HepG2 (cell line): ENCODE data around the gene NRBP1. TPM values are rescaled to one million over a fixed set of nuclear protein-coding genes. Genes with fewer than 3 reads are reported as not detected.

Source experiments
- BHLHE40 ChIP-seq: IDR thresholded peaks from 2 replicates; pipeline ENCODE4 v1.6.1; 2011; ENCODE audit warnings: low read length, improper control_type of control experiment
- DNMT1 ChIP-seq: sonication (generic); formaldehyde crosslinking; IDR thresholded peaks from 2 replicates; pipeline ENCODE4 v1.5.1; 2020; ENCODE audit warnings: mild to moderate bottlenecking, missing genetic modification reagents
- ELF1 ChIP-seq: sonication (generic); formaldehyde crosslinking; IDR thresholded peaks from 2 replicates; pipeline ENCODE4 v1.4.0; 2020; ENCODE audit warnings: missing genetic modification reagents
- FOSL1 ChIP-seq: sonication (generic); formaldehyde crosslinking; IDR thresholded peaks from 2 replicates; pipeline ENCODE4 v1.9.0; 2021; ENCODE audit warnings: missing genetic modification reagents, borderline replicate concordance
- FOSL2 ChIP-seq: sonication (generic); formaldehyde crosslinking; IDR thresholded peaks from 2 replicates; pipeline ENCODE4 v1.4.0; 2020; ENCODE audit warnings: missing genetic modification reagents
- GRHL1 ChIP-seq: sonication (generic); formaldehyde crosslinking; conservative IDR thresholded peaks from 2 replicates; pipeline ENCODE4 v1.8.0; 2022; ENCODE audit warnings: missing genetic modification reagents
- HOXA3 ChIP-seq: sonication (generic); formaldehyde crosslinking; IDR thresholded peaks from 2 replicates; pipeline ENCODE4 v1.5.0; 2020; ENCODE audit warnings: missing genetic modification reagents
- MAX ChIP-seq: IDR thresholded peaks from 2 replicates; pipeline ENCODE4 v1.6.1; 2012; ENCODE audit warnings: inconsistent platforms
- NCOR1 ChIP-seq: fragments of 200-600 bp; sonication (generic); IDR thresholded peaks from 2 replicates; pipeline ENCODE4 v1.7.0; 2017; ENCODE audit warnings: antibody characterized with exemption, low read length, borderline replicate concordance
- NR2F2 ChIP-seq: IDR thresholded peaks from 2 replicates; pipeline ENCODE4 v1.6.1; 2012; ENCODE audit warnings: low read depth, inconsistent platforms, borderline replicate concordance
- PCBP2 ChIP-seq: fragments of 200-400 bp; formaldehyde crosslinking; optimal IDR thresholded peaks from 2 replicates; pipeline ENCODE3; 2018; ENCODE audit warnings: low read length, low read depth; ENCODE audit not compliant: poor library complexity, severe bottlenecking
- RBM22 ChIP-seq: fragments of 200-400 bp; formaldehyde crosslinking; optimal IDR thresholded peaks from 2 replicates; pipeline ENCODE3; 2017; ENCODE audit warnings: mild to moderate bottlenecking, low read length, moderate library complexity
- RFX5 ChIP-seq: IDR thresholded peaks from 2 replicates; pipeline ENCODE4 v1.6.1; 2011; ENCODE audit warnings: low read depth, low read length, improper control_type of control experiment
- RXRB ChIP-seq: IDR thresholded peaks from 2 replicates; pipeline ENCODE4 v1.6.1; 2016; ENCODE audit warnings: borderline replicate concordance, missing genetic modification reagents, missing compliant biosample characterization
- ZBTB14 ChIP-seq: sonication (generic); formaldehyde crosslinking; IDR thresholded peaks from 2 replicates; pipeline ENCODE4 v1.4.0; 2020; ENCODE audit warnings: missing genetic modification reagents
- ZBTB34 ChIP-seq: sonication (generic); formaldehyde crosslinking; IDR thresholded peaks from 2 replicates; pipeline ENCODE4 v1.8.0; 2022; ENCODE audit warnings: mild to moderate bottlenecking, missing genetic modification reagents
- ZNF121 ChIP-seq: sonication (generic); formaldehyde crosslinking; IDR thresholded peaks from 2 replicates; pipeline ENCODE4 v1.5.0; 2020; ENCODE audit warnings: mild to moderate bottlenecking, missing genetic modification reagents
- ZNF232 ChIP-seq: sonication (generic); formaldehyde crosslinking; IDR thresholded peaks from 2 replicates; pipeline ENCODE4 v1.4.0; 2020; ENCODE audit warnings: missing genetic modification reagents, borderline replicate concordance
- ZNF253 ChIP-seq: sonication (generic); formaldehyde crosslinking; IDR thresholded peaks from 2 replicates; pipeline ENCODE4 v1.8.0; 2022; ENCODE audit warnings: mild to moderate bottlenecking, missing genetic modification reagents, borderline replicate concordance
- ZNF331 ChIP-seq: sonication (generic); formaldehyde crosslinking; IDR thresholded peaks from 2 replicates; pipeline ENCODE4 v1.4.0; 2020; ENCODE audit warnings: missing genetic modification reagents
- ZNF460 ChIP-seq: sonication (generic); formaldehyde crosslinking; IDR thresholded peaks from 2 replicates; pipeline ENCODE4 v1.5.1; 2020; ENCODE audit warnings: missing genetic modification reagents, mild to moderate bottlenecking, borderline replicate concordance
- ZNF770 ChIP-seq: sonication (generic); formaldehyde crosslinking; IDR thresholded peaks from 2 replicates; pipeline ENCODE4 v1.5.0; 2020; ENCODE audit warnings: mild to moderate bottlenecking, missing genetic modification reagents
- ZNF775 ChIP-seq: sonication (generic); formaldehyde crosslinking; IDR thresholded peaks from 2 replicates; pipeline ENCODE4 v1.4.0; 2020; ENCODE audit warnings: missing genetic modification reagents, mild to moderate bottlenecking, moderate library complexity, borderline replicate concordance
- polyA plus RNA-seq, 8 experiments: library from polyadenylated mRNA; depleted of rRNA in 3 of 8; stranded (reverse) in 7 of 8; unstranded in 1 of 8; fragments of >200 nt; fragmentation: Illumina TruSeq in 4 of 8; extraction: Trizol in 4 of 8; gene quantifications; 2 replicates each; pipeline versions ENCODE4 v1.2.1 to v1.2.3, GENCODE V29; 2011 to 2016; ENCODE audit warnings: low read depth in 4 of 8, missing spikeins in 1 of 8, mixed read lengths in 1 of 8; ENCODE audit not compliant: insufficient read depth in 1 of 8
- total RNA-seq, 5 experiments: library from RNA; depleted of rRNA; stranded (reverse); fragments of >200 nt; fragmentation: Illumina TruSeq; extraction: Trizol; gene quantifications; 2 replicates each; pipeline ENCODE4 v1.2.3, GENCODE V29; 2016; ENCODE audit warnings: low read depth in 1 of 5

The NRBP1 gene
- total and polyA plus RNA-seq, 2 of the 13 experiments (the other 11 are each of a cell fraction or from before 2014, with no cell fraction given): 165 to 240 TPM

- TF ChIP-seq ZBTB14 (CRISPR knock-in tag) (no peak), BHLHE40 (peak; percentile 63; the same call in 1 of the 2 replicates), FOSL2 (CRISPR knock-in tag) (peak; percentile 35; the same call in 1 of the 2 replicates), ZNF331 (CRISPR knock-in tag) (peak; percentile 48; the same call in 1 of the 2 replicates), PCBP2 (no peak), ZBTB34 (CRISPR knock-in tag) (peak; percentile 71; the same call in 1 of the 2 replicates), FOSL1 (no peak), RFX5 (peak; percentile 63; the same call in 1 of the 2 replicates), ZNF460 (CRISPR knock-in tag) (no peak), RBM22 (no peak), NCOR1 (peak; percentile 46; the same call in 1 of the 2 replicates), ELF1 (CRISPR knock-in tag) (peak; percentile 54), ZNF121 (CRISPR knock-in tag) (no peak), RXRB (CRISPR knock-in tag) (peak; percentile 51), ZNF253 (CRISPR knock-in tag) (no peak), DNMT1 (CRISPR knock-in tag) (no peak), ZNF770 (CRISPR knock-in tag) (no peak), HOXA3 (CRISPR knock-in tag) (peak; percentile 98), ZNF775 (no peak), MAX (peak; percentile 96), ZNF232 (CRISPR knock-in tag) (peak; percentile 45; the same call in 1 of the 2 replicates), GRHL1 (CRISPR knock-in tag) (no peak), NR2F2 (no peak; the same call in 1 of the 2 replicates)
Observed at GRCh38 chr2:27489498-27490397, 61.3 kb downstream of the NRBP1 start, which contains the start of gene IFT172 (continued).
